GM18868 (cell line): ENCODE data around the gene IZUMO4.

ENCODE experiments used
- ATAC-seq: cut with Tn5 transposase; IDR thresholded peaks from one replicate; pipeline ENCODE4 v1.9.1; 2021; ENCODE audit warnings: mild to moderate bottlenecking, moderate library complexity; ENCODE audit not compliant: unreplicated experiment

Gene IZUMO4

DNA sequence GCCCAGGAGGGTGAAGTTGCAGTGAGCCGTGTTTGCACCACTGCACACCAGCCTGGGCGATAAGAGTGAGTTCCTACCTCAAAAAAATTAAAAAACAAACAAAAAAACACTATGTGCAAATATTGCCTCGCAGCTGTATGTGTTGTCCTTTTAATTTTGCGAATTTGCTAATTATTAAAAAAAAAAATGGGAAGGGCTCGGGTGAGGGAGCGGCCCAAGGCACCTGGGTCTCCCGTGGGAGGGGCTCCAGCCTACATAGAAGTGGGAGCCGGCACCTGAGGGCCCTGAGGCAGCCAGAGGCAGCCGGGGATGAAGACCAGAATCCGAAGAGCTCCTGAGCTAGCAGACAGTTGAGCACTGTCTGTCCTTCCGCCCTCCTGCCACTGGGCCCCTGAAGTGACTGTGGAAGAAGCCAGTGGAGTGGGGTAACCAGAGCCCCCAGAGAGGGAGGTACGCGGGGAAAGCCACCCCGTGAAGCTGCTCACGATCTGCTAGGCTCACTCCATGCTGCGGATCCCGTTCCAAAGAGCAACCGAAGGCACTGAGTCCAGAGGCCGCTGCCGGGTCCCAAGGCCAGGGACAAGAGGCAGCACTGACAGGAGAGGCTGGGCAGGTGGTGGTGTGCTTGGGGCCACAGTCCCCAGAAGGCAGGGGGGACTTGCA is 6.5 kb downstream of the IZUMO4 start:
- ATAC-seq = no peak

- ATAC-seq = no peak
Measured at GRCh38 chr19:2108251-2109016, 11.7 kb downstream of the IZUMO4 start.

GRCh38 chr19:2109046-2109864 is 12.5 kb downstream of the IZUMO4 start:
- no peak for ATAC-seq

DNA sequence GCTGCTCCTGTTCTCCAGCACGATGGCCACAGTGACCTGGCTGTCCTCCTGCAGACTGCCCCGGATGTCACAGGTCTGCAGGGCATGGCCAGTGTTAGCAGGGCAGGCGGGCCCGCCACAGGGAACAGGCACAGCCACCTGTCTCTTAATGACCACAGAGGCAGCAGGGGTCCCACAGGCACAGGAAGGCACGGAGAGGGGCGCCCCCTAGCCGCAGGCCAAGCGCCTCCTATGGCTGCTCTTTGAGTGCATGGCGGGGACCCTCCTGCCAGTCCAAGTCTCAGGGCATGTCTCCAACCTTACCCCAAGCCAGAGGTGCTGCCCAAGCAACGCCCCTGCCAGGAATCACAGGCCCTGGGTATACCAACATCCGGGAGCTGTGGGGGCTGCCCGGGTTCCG is 14.1 kb downstream of the IZUMO4 start:
- no peak for ATAC-seq

GRCh38 chr19:2111425-2111824 is 14.7 kb downstream of the IZUMO4 start:
- ATAC-seq = no peak

GRCh38 chr19:2111886-2112285 is 15.2 kb downstream of the IZUMO4 start:
- no peak for ATAC-seq

DNA sequence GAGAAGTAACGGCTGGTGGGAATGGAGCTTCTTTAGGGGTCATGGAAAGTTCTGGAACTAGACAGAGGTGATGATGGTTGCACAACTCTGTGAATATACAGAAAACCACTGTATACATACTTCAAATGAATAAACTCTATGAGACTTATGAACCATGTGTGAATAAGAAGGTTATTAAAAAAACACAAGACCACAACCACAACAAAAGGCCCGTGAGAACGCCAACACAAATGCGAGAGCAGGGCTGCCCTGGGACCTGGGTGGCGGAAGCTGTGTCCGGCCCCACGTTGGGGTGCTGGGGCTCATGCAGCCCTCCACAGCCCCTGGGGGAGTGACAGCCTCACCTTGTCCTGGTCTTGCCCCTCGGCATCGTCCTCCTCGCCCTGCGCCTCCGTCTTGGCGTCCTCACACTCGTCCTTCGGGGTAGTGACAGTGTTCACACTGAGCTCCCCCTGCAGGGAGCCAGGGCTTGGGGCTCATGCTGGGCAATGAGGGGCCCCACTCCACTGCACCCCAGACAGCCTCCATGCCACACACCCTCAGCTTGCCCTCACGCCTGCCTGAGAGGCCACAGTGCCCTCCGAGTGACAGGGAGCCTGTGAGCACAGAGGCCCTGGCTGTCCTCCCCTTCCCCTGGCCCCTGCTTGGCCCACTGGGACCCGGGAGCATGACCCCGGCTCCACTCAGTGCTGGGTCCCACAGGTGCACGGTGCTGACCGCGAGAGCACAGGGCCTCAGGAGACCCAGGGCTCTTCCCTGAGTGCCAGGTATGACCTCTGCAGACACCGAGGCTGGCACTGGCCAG is 16.0 kb downstream of the IZUMO4 start:
- no peak for ATAC-seq

DNA sequence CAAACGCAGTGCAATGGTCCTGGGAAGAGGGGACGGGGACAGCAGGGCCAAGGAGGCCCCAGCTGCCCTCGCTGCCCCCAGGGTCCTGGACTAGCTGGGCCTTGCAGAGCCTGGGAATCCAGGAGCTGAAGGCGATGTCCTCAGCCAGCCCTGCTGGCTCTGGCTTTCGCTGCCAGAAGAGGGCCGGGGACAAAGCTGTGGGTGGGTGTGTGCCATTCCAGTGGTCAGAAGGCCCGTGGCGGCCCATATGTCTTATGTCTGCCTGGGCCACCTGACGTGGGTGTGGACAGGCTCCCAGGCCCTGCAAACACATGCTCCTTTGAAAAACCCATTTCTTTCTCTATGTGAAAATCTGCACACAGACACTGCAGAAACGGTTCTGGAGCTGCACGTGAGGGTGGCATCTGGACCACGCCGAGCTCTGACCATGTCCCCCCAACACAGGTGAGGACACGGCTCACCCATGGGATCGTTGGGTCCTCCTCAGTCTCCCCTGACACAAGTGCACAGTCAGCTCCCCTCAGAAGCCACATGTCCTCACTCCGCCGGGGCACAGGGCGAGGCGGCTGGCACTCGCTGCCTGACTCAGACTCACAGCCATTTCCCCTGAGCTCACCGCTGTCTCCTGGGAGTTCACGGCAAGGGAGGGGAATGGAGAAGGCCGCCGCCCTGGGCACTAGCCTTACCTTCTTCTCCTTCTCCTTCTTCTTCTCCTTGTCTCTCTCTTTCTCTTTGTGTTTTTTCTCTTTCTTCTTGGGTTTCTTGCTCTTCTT is 16.9 kb downstream of the IZUMO4 start:
- ATAC-seq = no peak

DNA sequence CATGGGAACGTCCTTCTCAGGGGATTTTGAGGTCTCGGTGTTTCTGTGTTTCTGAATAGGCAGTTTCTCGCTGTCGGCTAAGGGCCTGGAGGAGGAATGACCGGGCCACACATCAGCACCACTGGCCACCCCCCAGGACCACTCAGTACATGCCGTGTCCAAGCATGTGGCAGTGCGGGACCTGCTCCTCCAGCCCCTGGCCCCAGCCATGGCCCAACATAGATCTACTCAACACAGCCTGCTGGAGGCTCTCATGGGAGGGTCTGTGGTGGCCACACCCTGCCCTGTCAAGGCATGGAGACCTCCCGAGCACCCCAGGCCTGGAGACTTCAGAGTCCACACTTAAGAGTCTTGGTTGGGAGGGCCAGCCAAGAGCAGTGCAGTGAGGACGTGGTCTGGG is 17.5 kb downstream of the IZUMO4 start:
- no peak for ATAC-seq

DNA sequence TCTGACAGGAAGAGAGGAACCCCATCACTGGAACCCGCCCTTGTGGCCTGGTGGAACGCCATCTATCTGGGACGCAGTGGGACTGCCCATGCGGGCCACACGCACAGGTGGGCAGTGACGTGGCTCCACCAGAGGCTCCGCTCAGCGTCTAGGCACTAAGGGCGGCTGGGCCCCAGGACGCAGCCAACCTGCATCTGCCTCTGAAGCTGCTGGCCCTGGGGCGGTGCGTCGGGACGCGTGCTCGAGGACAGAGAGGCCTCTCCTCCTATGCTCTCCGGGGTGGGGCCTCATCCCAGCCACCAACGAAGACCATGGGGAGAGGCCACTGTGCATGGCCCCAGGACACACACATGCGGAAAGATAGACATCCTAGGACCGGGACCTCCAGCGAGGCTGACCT is 18.1 kb downstream of the IZUMO4 start:
- no peak for ATAC-seq

DNA sequence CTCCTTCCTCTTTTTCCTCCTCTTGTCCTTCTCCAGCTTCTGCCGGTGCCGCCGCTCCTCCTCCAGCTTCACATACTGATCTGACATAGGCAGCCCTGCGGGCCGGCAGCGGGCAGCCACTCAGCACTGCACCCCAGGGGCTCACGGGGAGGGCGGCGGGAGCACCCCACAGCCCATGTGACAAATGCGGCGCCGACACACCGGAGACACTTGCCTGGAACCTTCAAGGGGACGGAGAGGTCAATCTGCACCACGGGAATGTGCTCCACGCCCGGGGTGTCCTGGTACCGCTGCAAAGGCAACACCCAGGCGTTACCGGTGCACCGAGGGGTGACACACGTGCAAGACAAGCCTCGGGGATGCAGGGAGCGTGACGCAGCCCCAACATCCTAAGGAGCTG is 18.6 kb downstream of the IZUMO4 start:
- no peak for ATAC-seq

GRCh38 chr19:2115911-2116426 is 19.3 kb downstream of the IZUMO4 start:
- ATAC-seq = no peak

- no peak for ATAC-seq
Measured at GRCh38 chr19:2116507-2116906, 19.8 kb downstream of the IZUMO4 start.

DNA sequence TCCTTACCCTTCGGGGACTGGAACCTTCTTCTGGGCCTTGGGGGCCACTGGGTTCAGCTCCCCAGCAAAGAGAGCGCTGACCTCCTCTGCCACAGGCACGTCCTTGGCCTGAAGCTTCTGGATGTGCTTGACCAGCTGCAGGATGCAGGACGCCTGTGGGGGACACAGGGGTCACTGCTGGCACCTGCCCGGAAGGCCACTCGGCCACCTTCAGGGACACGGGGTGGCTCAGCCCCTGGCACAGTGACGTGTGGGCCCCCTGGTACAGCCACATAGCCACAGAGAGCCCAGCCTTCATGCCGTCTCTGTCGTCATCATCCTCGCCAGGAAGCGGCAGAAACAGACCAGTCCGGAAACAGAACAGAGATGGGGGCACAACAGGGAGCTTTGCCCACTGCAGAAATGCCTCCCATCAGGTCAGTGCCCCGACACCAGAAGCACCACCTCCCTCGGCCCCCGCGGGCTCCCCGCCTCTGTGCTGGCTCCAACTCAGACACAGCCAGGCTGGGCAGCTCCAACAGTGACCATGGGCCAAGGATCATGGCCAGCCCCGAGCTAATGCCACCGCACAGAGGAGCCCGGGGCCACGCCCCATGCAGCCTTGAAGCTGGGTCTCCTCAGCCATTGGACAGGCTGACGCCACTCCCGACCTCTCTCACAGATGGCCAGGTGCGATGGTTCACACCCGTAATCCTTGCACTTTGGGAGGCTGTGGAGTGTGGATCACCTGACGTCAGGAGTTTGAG is 20.7 kb downstream of the IZUMO4 start:
- ATAC-seq = no peak

- no peak for ATAC-seq
Measured at GRCh38 chr19:2118438-2118837, 21.7 kb downstream of the IZUMO4 start.

- no peak for ATAC-seq
Measured at GRCh38 chr19:2119921-2120785, 23.4 kb downstream of the IZUMO4 start.

GRCh38 chr19:2120821-2121220 is 24.1 kb downstream of the IZUMO4 start:
- no peak for ATAC-seq

- ATAC-seq = no peak
Measured at GRCh38 chr19:2121416-2122051, 24.8 kb downstream of the IZUMO4 start.
